ENCODE measurements around the gene MBP.
"Not testable (repeated sequence)": the region's sequence is repeated elsewhere in the genome, so short reads cannot be mapped to it uniquely, and the experiment has no call there.

Gene MBP

GRCh38 chr18:76991021-76991688 is 141.4 kb downstream of the MBP start:
- DNase-seq (ENCODE audit: low read depth in 1 of 2, low spot score in 1 of 2) = no peak

GRCh38 chr18:76990343-76991020 is 142.1 kb downstream of the MBP start:
- DNase-seq (ENCODE audit: low read depth in 1 of 2, low spot score in 1 of 2) = not testable (repeated sequence)

GRCh38 chr18:76989647-76990190 is 142.9 kb downstream of the MBP start:
- DNase-seq (ENCODE audit: low read depth in 1 of 2, low spot score in 1 of 2) = no peak

GRCh38 chr18:76988827-76989646 is 143.5 kb downstream of the MBP start:
- no peak for DNase-seq (ENCODE audit: low read depth in 1 of 2, low spot score in 1 of 2)

- DNase-seq (ENCODE audit: low read depth in 1 of 2, low spot score in 1 of 2) = no peak
These were observed 144.4 kb downstream of the MBP start for GRCh38 chr18:76988031-76988826.

- no peak for DNase-seq (ENCODE audit: low read depth in 1 of 2, low spot score in 1 of 2)
These were observed 146.2 kb downstream of the MBP start for GRCh38 chr18:76986406-76986805.

GRCh38 chr18:76985951-76986236 is 146.7 kb downstream of the MBP start:
- DNase-seq (ENCODE audit: low read depth in 1 of 2, low spot score in 1 of 2) = no peak

- DNase-seq (ENCODE audit: low read depth in 1 of 2, low spot score in 1 of 2) = no peak
These were observed 147.2 kb downstream of the MBP start for GRCh38 chr18:76985156-76985950.

GRCh38 chr18:76984193-76985155 is 148.1 kb downstream of the MBP start:
- DNase-seq (ENCODE audit: low read depth in 1 of 2, low spot score in 1 of 2) = no peak

GRCh38 chr18:76983613-76984051 is 149.0 kb downstream of the MBP start:
- DNase-seq (ENCODE audit: low read depth in 1 of 2, low spot score in 1 of 2) = no peak

GRCh38 chr18:76982841-76983583 is 149.6 kb downstream of the MBP start:
- peak; percentile 73 to 74 for DNase-seq (ENCODE audit: low read depth in 1 of 2, low spot score in 1 of 2)

GRCh38 chr18:76982038-76982437 is 150.5 kb downstream of the MBP start:
- DNase-seq (ENCODE audit: low read depth in 1 of 2, low spot score in 1 of 2) = no peak

GRCh38 chr18:76981396-76981968 is 151.1 kb downstream of the MBP start:
- no peak for DNase-seq (ENCODE audit: low read depth in 1 of 2, low spot score in 1 of 2)

GRCh38 chr18:76980663-76981395 is 151.8 kb downstream of the MBP start:
- DNase-seq (ENCODE audit: low read depth in 1 of 2, low spot score in 1 of 2) = no peak

GRCh38 chr18:76979906-76980305 is 152.7 kb downstream of the MBP start:
- no peak for DNase-seq (ENCODE audit: low read depth in 1 of 2, low spot score in 1 of 2)

- no peak for DNase-seq (ENCODE audit: low read depth in 1 of 2, low spot score in 1 of 2)
These were observed 153.4 kb downstream of the MBP start for GRCh38 chr18:76979111-76979751.

- DNase-seq (ENCODE audit: low read depth in 1 of 2, low spot score in 1 of 2) = no peak
These were observed 154.0 kb downstream of the MBP start for GRCh38 chr18:76978616-76979015.

Measured in activated T-helper 1 cell treated with anti-CD3 and anti-CD28 coated beads, Interleukin-2, amount 50 U/mL, for 16 hours (primary cell).